NCI-H1092 treated with DMSO at 0.1 percent for 48 hours (cell line): Measurements from ENCODE around the gene LRBA.
"Not testable (repeated sequence)": the region's sequence is repeated elsewhere in the genome, so short reads cannot be mapped to it uniquely, and the experiment has no call there.

ENCODE experiments used
- DNase-seq: peaks from one replicate; lab custom pipeline; 2025; lab: John Stamatoyannopoulos, UW

The LRBA gene

GRCh38 chr4:150562751-150563150 is 452.3 kb downstream of the LRBA start:
- DNase-seq: no peak

GRCh38 chr4:150562250-150562649 is 452.8 kb downstream of the LRBA start:
- DNase-seq: no peak

- DNase-seq: no peak
These were observed 453.8 kb downstream of the LRBA start for GRCh38 chr4:150561143-150561737.

- not testable (repeated sequence) for DNase-seq
These were observed 457.3 kb downstream of the LRBA start for GRCh38 chr4:150557811-150558210.

GRCh38 chr4:150547154-150547838 is 467.8 kb downstream of the LRBA start:
- DNase-seq: no peak

GRCh38 chr4:150546286-150546685 is 468.8 kb downstream of the LRBA start:
- DNase-seq: no peak

- no peak for DNase-seq
These were observed 472.0 kb downstream of the LRBA start for GRCh38 chr4:150543042-150543441.

GRCh38 chr4:150541681-150542080 is 473.4 kb downstream of the LRBA start:
- no peak for DNase-seq

GRCh38 chr4:150540959-150541360 is 474.1 kb downstream of the LRBA start:
- no peak for DNase-seq

GRCh38 chr4:150540536-150540935 is 474.5 kb downstream of the LRBA start:
- DNase-seq: no peak

GRCh38 chr4:150537911-150538310 is 477.2 kb downstream of the LRBA start:
- not testable (repeated sequence) for DNase-seq

- DNase-seq: no peak
These were observed 480.3 kb downstream of the LRBA start for GRCh38 chr4:150534818-150535217.

- no peak for DNase-seq
These were observed 481.4 kb downstream of the LRBA start for GRCh38 chr4:150533673-150534072.

GRCh38 chr4:150525321-150525868 is 489.7 kb downstream of the LRBA start:
- DNase-seq: no peak

- no peak for DNase-seq
These were observed 496.5 kb downstream of the LRBA start for GRCh38 chr4:150518559-150518958.

GRCh38 chr4:150515135-150515534 is 499.9 kb downstream of the LRBA start:
- no peak for DNase-seq

GRCh38 chr4:150514709-150515108 is 500.4 kb downstream of the LRBA start:
- no peak for DNase-seq

GRCh38 chr4:150510176-150510865 is 504.8 kb downstream of the LRBA start:
- DNase-seq: no peak

GRCh38 chr4:150507656-150508055 is 507.4 kb downstream of the LRBA start:
- DNase-seq: not testable (repeated sequence)

GRCh38 chr4:150501983-150502382 is 513.1 kb downstream of the LRBA start:
- DNase-seq: no peak

- DNase-seq: no peak
These were observed 513.9 kb downstream of the LRBA start for GRCh38 chr4:150501009-150501727.

GRCh38 chr4:150497612-150498011 is 517.5 kb downstream of the LRBA start:
- no peak for DNase-seq
